ENCODE measurements around the gene ABCC1.
A peak's percentile ranks its signal among the peaks of the same experiment; 100 is the strongest.

The ABCC1 gene

DNA sequence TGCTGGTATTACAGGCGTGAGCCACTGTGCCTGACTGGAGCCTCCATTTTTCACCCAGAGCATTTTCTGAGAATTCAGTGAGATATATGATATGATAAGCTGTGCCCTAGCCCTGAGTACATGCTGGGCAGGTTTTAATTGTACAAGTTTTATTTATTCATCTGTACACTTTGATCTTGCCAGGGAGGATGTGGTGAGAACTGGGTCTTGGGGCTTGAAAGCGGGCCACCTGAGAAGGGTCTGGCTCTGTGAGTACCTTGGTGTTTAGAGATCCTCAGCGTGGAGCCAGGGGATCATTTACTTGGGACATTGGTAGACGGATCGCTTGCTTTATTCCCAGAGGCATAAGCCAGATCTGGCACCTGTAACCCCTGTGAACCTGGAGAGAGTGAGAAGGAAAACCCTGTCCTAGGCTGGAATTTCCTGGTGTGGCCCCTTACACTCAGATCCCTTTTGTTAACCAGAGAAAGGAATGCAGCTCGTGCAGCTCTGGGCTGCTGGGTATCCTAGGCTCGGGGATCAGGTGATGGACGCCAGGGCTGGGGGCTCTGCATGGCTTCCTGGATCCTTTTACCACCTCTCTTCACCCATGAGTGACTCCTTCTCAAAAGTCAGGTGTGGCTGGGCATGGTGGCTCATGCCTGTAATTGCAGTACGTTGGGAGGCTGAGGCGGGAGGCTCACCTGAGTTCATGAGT is 91.9 kb downstream of the ABCC1 start:
- peaks cover 91% of the 10 kb centered on the region for H3K36me3 Mint-ChIP-seq (ENCODE audit: low read depth)
- H3K27me3 Mint-ChIP-seq: no peaks in the 10 kb centered on the region
- H3K27ac Mint-ChIP-seq: peak overlapping the region; percentile 10
- no peaks in the 10 kb centered on the region for H3K9me3 Mint-ChIP-seq
- peaks cover 16% of the 10 kb centered on the region for H3K4me1 Mint-ChIP-seq (ENCODE audit: low read depth)
- no peak overlapping the region for H3K4me3 Mint-ChIP-seq
- no peak for DNase-seq

GRCh38 chr16:16042076-16042475 is 92.7 kb downstream of the ABCC1 start:
- H3K4me1 Mint-ChIP-seq (ENCODE audit: low read depth): peaks cover 16% of the 10 kb centered on the region
- no peak overlapping the region for H3K27ac Mint-ChIP-seq
- no peak overlapping the region for H3K4me3 Mint-ChIP-seq
- peaks cover 91% of the 10 kb centered on the region for H3K36me3 Mint-ChIP-seq (ENCODE audit: low read depth)
- no peaks in the 10 kb centered on the region for H3K27me3 Mint-ChIP-seq
- H3K9me3 Mint-ChIP-seq: no peaks in the 10 kb centered on the region
- no peak for DNase-seq

DNA sequence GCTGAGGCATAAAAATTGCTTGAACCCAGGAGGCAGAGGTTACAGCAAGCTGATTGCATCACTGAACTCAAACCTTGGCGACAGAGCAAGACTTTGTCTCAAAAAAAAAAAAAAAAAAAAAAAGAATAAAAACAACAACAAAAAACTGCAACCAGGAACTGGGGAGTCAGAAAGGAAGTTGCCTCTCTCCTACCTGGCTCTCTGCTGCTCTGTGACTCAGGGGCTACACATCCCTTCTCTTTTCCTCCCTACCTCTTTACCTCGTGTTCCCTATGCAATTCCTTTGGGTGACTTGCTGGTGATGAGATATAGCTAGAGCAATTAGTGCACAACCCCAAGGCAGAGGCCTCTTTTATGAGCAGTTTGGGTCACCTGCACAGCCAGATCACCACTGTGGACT is 95.9 kb downstream of the ABCC1 start:
- DNase-seq: no peak
- Mint-ChIP-seq H3K36me3 (ENCODE audit: low read depth) (peaks cover 95% of the 10 kb centered on the region), H3K4me1 (ENCODE audit: low read depth) (peaks cover 9% of the 10 kb centered on the region)

DNA sequence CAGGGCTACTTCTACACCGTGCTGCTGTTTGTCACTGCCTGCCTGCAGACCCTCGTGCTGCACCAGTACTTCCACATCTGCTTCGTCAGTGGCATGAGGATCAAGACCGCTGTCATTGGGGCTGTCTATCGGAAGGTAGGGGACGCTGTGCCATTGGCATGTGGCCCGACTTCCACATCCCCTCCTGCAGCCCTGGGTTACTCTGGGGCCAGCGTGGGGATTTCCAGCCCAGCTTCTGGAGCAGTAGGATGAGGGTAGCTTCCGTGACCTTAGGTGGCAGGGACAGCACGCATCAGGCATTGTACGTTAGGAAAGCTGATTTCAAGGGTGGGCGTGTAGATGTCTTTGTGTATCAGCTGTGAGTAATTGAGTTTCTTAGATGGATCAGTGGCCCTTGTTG is 96.5 kb downstream of the ABCC1 start:
- peaks cover 6% of the 10 kb centered on the region for H3K4me1 Mint-ChIP-seq (ENCODE audit: low read depth)
- no peak overlapping the region for H3K4me3 Mint-ChIP-seq
- no peak for DNase-seq
- H3K36me3 Mint-ChIP-seq (ENCODE audit: low read depth): peaks cover 94% of the 10 kb centered on the region
- H3K27me3 Mint-ChIP-seq: no peaks in the 10 kb centered on the region
- H3K9me3 Mint-ChIP-seq: no peaks in the 10 kb centered on the region
- H3K27ac Mint-ChIP-seq: peak overlapping the region; percentile 27

More for the DNA sequence above, 95.9 kb downstream of the ABCC1 start:
- Mint-ChIP-seq H3K27me3 (no peaks in the 10 kb centered on the region), H3K9me3 (no peaks in the 10 kb centered on the region), H3K27ac (peak overlapping the region; percentile 68), H3K4me3 (no peak overlapping the region)

DNA sequence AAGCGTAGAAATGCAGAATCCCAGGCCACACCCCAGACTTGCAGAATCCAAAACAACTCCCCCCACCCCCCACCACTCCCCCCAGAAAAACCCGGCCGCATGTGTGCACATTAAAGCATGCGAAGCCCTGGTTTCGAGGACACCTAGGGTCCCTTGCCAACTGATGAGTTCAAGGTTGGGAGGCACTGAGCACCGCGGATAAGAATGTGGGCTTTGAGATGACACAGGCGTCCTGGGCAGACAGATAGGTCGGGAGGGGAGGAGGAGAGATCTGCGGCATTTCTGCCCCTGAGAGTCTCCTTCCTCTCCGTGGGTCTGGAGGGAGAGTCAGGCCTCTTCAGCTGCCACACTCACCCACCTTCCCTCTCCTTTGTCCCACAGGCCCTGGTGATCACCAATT is 98.3 kb downstream of the ABCC1 start:
- Mint-ChIP-seq H3K4me3 (no peak overlapping the region), H3K4me1 (ENCODE audit: low read depth) (peaks cover 1% of the 10 kb centered on the region), H3K27me3 (no peaks in the 10 kb centered on the region), H3K9me3 (no peaks in the 10 kb centered on the region), H3K36me3 (ENCODE audit: low read depth) (peaks cover 95% of the 10 kb centered on the region), H3K27ac (no peak overlapping the region)
- DNase-seq: no peak

DNA sequence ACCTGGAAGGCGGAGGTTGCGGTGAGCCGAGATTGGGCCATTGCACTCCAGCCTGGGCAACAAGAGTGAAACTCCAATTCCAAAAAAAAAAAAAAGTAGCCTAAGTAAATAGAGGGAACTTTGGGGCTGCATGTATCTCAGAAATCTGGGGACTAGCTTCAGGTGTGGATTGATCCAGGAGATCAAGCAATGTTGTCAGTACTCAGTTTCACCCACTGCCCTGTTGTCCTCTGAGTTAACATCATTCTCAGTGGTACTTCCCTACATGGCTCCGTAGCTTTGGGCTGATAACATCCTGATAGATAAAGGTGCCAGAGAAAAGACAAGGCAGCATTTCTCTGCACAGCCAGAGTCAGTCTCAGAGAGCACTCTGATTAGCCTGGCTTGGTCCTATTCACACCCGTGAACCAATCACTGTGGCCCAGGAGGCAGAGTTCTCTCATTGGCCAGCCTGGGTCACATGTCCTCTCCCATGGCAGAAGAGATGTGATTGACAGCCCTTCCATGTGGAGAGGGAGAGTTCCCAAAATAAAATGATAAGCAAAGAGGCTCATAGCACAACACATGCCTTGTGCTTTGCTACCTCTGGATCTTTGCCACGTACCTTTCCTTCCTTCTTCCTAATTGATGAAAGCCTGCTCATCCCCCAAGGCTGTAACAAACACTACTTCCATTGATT is 99.6 kb downstream of the ABCC1 start:
- peaks cover 1% of the 10 kb centered on the region for H3K4me1 Mint-ChIP-seq (ENCODE audit: low read depth)
- H3K9me3 Mint-ChIP-seq: no peaks in the 10 kb centered on the region
- DNase-seq: no peak
- no peak overlapping the region for H3K4me3 Mint-ChIP-seq
- no peaks in the 10 kb centered on the region for H3K27me3 Mint-ChIP-seq
- H3K36me3 Mint-ChIP-seq (ENCODE audit: low read depth): peaks cover 91% of the 10 kb centered on the region
- H3K27ac Mint-ChIP-seq: no peak overlapping the region

- Mint-ChIP-seq H3K27ac (no peak overlapping the region), H3K4me3 (no peak overlapping the region), H3K27me3 (no peaks in the 10 kb centered on the region), H3K4me1 (ENCODE audit: low read depth) (peaks cover 1% of the 10 kb centered on the region), H3K36me3 (ENCODE audit: low read depth) (peaks cover 92% of the 10 kb centered on the region), H3K9me3 (no peaks in the 10 kb centered on the region)
- no peak for DNase-seq
Measured at GRCh38 chr16:16050106-16050505, 100.7 kb downstream of the ABCC1 start.

DNA sequence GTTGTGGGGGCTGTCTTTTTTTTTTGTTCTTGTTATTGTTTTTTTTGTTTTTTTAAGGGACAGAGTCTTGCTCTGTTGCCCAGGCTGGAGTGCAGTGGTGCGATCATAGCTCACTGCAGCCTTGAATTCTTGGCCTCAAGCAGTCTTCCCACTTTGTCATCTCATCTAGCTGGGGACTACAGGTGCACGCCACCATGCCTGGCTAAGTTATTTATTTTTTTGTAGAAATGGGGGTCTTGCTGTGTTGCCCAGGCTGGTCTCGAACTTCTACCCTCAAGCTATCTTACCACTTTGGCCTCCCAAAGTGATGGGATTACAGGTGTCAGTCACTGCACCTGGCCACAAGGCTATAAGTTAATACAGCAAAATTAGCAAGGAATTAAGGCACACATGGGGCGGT is 101.7 kb downstream of the ABCC1 start:
- Mint-ChIP-seq H3K36me3 (ENCODE audit: low read depth) (peaks cover 93% of the 10 kb centered on the region), H3K4me1 (ENCODE audit: low read depth) (no peaks in the 10 kb centered on the region), H3K27ac (no peak overlapping the region), H3K4me3 (no peak overlapping the region), H3K27me3 (no peaks in the 10 kb centered on the region), H3K9me3 (no peaks in the 10 kb centered on the region)
- no peak for DNase-seq

GRCh38 chr16:16052916-16053315 is 103.5 kb downstream of the ABCC1 start:
- H3K27ac Mint-ChIP-seq: no peak overlapping the region
- no peak overlapping the region for H3K4me3 Mint-ChIP-seq
- H3K36me3 Mint-ChIP-seq (ENCODE audit: low read depth): peaks cover 91% of the 10 kb centered on the region

DNA sequence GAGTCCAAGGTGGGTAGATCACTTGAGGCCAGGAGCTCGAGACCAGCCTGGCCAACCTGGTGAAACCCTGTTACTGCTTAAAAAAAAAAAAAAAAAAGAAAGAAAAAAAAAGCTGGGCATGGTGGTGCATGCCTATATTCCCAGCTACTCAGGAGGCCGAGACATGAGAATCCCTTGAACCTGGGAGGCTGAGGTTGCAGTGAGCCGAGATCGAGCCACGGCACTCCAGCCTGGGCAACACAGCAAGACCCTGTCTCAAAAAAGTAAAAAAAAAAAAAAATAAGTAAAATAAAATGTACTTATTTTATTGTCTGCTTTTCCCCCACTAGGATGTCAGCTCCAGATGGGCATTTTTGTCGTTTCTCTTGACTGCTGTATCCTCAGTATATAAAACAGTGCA is 107.7 kb downstream of the ABCC1 start:
- Mint-ChIP-seq H3K27me3 (no peaks in the 10 kb centered on the region), H3K27ac (no peak overlapping the region), H3K4me1 (ENCODE audit: low read depth) (peaks cover 22% of the 10 kb centered on the region), H3K36me3 (ENCODE audit: low read depth) (peaks cover 90% of the 10 kb centered on the region), H3K4me3 (no peak overlapping the region), H3K9me3 (no peaks in the 10 kb centered on the region)
- no peak for DNase-seq

More at GRCh38 chr16:16052916-16053315, 103.5 kb downstream of the ABCC1 start:
- H3K27me3 Mint-ChIP-seq: no peaks in the 10 kb centered on the region
- H3K9me3 Mint-ChIP-seq: no peaks in the 10 kb centered on the region
- DNase-seq: no peak
- no peaks in the 10 kb centered on the region for H3K4me1 Mint-ChIP-seq (ENCODE audit: low read depth)

DNA sequence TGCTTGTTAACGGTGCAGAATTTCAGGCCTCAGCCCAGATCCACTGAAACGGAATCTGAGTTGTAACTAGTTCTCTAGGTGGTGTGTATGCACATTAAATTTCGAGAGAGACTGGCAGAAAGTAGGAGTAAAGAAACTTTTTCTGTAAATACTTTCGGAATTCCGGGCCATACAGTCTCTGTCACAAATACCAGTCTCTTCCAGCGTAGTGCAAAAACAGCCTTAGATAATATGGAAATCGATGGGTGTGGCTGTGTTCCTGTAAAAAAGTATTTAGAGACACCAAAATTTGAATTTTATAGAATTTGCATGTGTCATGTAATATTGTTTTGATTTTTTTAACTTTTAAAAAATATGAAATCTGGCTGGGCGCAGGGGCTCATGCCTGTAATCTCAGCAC is 109.7 kb downstream of the ABCC1 start:
- Mint-ChIP-seq H3K36me3 (ENCODE audit: low read depth) (peaks cover 91% of the 10 kb centered on the region), H3K4me1 (ENCODE audit: low read depth) (peaks cover 28% of the 10 kb centered on the region), H3K4me3 (no peak overlapping the region), H3K9me3 (no peaks in the 10 kb centered on the region), H3K27ac (no peak overlapping the region), H3K27me3 (no peaks in the 10 kb centered on the region)
- DNase-seq: no peak

DNA sequence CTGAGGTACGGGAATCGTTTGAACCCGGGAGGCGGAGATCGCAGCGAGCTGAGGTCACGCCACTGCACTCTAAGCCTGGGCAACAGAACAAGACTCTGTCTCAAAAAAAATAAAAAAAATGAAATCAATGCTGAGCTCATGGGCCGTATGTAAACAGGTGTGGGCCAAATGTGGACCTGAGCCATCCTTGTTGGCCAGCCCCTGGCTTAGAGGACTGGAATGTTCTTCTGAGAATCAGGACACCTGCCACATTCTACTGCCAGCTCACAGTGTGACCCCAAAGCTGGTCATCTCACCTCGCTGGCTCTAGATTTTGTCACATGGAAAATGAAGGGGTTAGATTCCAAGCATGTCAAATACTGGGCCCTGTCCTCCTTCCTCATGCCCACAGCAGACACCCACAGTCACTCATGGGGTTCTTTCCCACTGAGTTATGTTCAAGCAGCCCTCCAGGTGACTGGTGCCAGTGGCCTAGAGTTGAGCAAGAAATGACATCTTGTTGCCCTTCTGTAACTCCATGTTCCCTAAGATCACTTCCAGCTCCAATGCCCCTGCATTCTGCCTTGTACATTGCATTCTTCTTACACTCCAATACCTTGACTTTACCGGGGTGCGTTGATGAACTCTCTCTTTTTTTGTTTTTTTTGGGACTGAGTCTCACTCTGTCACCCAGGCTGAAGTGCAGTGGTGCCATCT is 110.6 kb downstream of the ABCC1 start:
- Mint-ChIP-seq H3K27me3 (no peaks in the 10 kb centered on the region), H3K36me3 (ENCODE audit: low read depth) (peaks cover 91% of the 10 kb centered on the region), H3K27ac (peak overlapping the region; percentile 24), H3K9me3 (no peaks in the 10 kb centered on the region), H3K4me3 (no peak overlapping the region), H3K4me1 (ENCODE audit: low read depth) (peaks cover 28% of the 10 kb centered on the region)
- DNase-seq: no peak

- H3K27ac Mint-ChIP-seq: peak overlapping the region; percentile 76
- peaks cover 28% of the 10 kb centered on the region for H3K4me1 Mint-ChIP-seq (ENCODE audit: low read depth)
- DNase-seq: no peak
- H3K27me3 Mint-ChIP-seq: no peaks in the 10 kb centered on the region
- H3K36me3 Mint-ChIP-seq (ENCODE audit: low read depth): peaks cover 91% of the 10 kb centered on the region
- H3K9me3 Mint-ChIP-seq: no peaks in the 10 kb centered on the region
- no peak overlapping the region for H3K4me3 Mint-ChIP-seq
Measured at GRCh38 chr16:16062023-16062937, 112.9 kb downstream of the ABCC1 start.

GRCh38 chr16:16063683-16064082 is 114.3 kb downstream of the ABCC1 start:
- Mint-ChIP-seq H3K4me3 (no peak overlapping the region), H3K9me3 (no peaks in the 10 kb centered on the region), H3K27ac (no peak overlapping the region), H3K27me3 (no peaks in the 10 kb centered on the region), H3K36me3 (ENCODE audit: low read depth) (peaks cover 93% of the 10 kb centered on the region), H3K4me1 (ENCODE audit: low read depth) (peaks cover 28% of the 10 kb centered on the region)
- no peak for DNase-seq

Data from activated T-cell treated with anti-CD3 and anti-CD28 coated beads, Interleukin-2, amount 50 U/mL, for 24 hours (primary cell).